Measurements from ENCODE around the gene PLEKHA7. TPM values are rescaled to one million over a fixed set of nuclear protein-coding genes. Genes with fewer than 3 reads are reported as not detected.

Gene PLEKHA7
- total and polyA plus RNA-seq, 2 of the 13 experiments (the other 11 are each of a cell fraction or from before 2014, with no cell fraction given) = 17.5 to 18.7 TPM

DNA sequence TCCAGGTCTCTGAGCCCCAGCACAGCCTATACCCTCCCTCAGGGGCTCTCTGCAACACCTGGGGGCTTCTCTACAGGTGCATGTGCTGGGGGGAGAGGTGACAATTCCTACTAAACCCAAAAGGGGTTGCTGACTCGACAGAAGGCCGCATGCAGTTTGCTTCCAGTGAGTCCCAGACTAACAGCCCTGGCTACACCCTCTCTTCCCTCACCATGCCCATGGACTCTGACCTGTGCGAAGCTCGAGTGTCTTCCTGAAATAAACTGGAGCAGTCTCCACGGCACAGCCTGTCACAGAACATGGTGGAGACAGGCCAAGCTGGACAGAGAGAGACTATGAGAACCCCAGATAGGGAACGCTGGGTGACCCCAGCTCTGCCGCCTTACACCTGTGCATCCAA lies 16.6 kb downstream of the PLEKHA7 start (continued):
- TF ChIP-seq, protein P1, sequence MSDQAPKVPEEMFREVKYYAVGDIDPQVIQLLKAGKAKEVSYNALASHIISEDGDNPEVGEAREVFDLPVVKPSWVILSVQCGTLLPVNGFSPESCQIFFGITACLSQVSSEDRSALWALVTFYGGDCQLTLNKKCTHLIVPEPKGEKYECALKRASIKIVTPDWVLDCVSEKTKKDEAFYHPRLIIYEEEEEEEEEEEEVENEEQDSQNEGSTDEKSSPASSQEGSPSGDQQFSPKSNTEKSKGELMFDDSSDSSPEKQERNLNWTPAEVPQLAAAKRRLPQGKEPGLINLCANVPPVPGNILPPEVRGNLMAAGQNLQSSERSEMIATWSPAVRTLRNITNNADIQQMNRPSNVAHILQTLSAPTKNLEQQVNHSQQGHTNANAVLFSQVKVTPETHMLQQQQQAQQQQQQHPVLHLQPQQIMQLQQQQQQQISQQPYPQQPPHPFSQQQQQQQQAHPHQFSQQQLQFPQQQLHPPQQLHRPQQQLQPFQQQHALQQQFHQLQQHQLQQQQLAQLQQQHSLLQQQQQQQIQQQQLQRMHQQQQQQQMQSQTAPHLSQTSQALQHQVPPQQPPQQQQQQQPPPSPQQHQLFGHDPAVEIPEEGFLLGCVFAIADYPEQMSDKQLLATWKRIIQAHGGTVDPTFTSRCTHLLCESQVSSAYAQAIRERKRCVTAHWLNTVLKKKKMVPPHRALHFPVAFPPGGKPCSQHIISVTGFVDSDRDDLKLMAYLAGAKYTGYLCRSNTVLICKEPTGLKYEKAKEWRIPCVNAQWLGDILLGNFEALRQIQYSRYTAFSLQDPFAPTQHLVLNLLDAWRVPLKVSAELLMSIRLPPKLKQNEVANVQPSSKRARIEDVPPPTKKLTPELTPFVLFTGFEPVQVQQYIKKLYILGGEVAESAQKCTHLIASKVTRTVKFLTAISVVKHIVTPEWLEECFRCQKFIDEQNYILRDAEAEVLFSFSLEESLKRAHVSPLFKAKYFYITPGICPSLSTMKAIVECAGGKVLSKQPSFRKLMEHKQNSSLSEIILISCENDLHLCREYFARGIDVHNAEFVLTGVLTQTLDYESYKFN (CRISPR knock-in tag; conservative IDR thresholded peaks at IDR 0.05) = no peak
- TF ChIP-seq PAX8 (CRISPR knock-in tag; IDR thresholded peaks at IDR 0.05; ENCODE audit: borderline replicate concordance) (no peak), ARNT2 (CRISPR knock-in tag; IDR thresholded peaks at IDR 0.05; ENCODE audit: low read depth) (0 out of 2 replicates have a peak, but pooled peaks have one; percentile 27), SALL1 (CRISPR knock-in tag; IDR thresholded peaks at IDR 0.05) (peak; percentile 35; the same call in 1 of the 2 replicates), TEAD3 (CRISPR knock-in tag; optimal IDR thresholded peaks at IDR 0.05; ENCODE audit: borderline replicate concordance) (no peak), ZMYM4 (CRISPR knock-in tag; IDR thresholded peaks at IDR 0.05) (peak; percentile 25; the same call in 1 of the 2 replicates), HNRNPL (IDR thresholded peaks at IDR 0.05; ENCODE audit: low read depth, low read length) (no peak), EED (CRISPR knock-in tag; IDR thresholded peaks at IDR 0.05) (no peak), ZNF180 (CRISPR knock-in tag; IDR thresholded peaks at IDR 0.05; ENCODE audit: borderline replicate concordance, low read depth) (no peak), NFYB (CRISPR knock-in tag; IDR thresholded peaks at IDR 0.05) (no peak), MAFK (conservative IDR thresholded peaks at IDR 0.05 in 1 of 2, IDR thresholded peaks at IDR 0.05 in 1 of 2; ENCODE audit: low read length in 2 of 2) (peak; percentile 63 to 74), KLF15 (CRISPR knock-in tag; IDR thresholded peaks at IDR 0.05; ENCODE audit: borderline replicate concordance) (no peak), ZNF543 (CRISPR knock-in tag; IDR thresholded peaks at IDR 0.05) (no peak), KDM1A (CRISPR knock-in tag; IDR thresholded peaks at IDR 0.05) (no peak), ZNF879 (CRISPR knock-in tag; IDR thresholded peaks at IDR 0.05) (no peak), ZNF724P (CRISPR knock-in tag; IDR thresholded peaks at IDR 0.05; ENCODE audit: borderline replicate concordance) (no peak), XRCC5 (optimal IDR thresholded peaks at IDR 0.05; ENCODE audit: low read length) (peak; percentile 6), ATM (IDR thresholded peaks at IDR 0.05; ENCODE audit: borderline replicate concordance) (no peak)
- TF ChIP-seq, protein P2, sequence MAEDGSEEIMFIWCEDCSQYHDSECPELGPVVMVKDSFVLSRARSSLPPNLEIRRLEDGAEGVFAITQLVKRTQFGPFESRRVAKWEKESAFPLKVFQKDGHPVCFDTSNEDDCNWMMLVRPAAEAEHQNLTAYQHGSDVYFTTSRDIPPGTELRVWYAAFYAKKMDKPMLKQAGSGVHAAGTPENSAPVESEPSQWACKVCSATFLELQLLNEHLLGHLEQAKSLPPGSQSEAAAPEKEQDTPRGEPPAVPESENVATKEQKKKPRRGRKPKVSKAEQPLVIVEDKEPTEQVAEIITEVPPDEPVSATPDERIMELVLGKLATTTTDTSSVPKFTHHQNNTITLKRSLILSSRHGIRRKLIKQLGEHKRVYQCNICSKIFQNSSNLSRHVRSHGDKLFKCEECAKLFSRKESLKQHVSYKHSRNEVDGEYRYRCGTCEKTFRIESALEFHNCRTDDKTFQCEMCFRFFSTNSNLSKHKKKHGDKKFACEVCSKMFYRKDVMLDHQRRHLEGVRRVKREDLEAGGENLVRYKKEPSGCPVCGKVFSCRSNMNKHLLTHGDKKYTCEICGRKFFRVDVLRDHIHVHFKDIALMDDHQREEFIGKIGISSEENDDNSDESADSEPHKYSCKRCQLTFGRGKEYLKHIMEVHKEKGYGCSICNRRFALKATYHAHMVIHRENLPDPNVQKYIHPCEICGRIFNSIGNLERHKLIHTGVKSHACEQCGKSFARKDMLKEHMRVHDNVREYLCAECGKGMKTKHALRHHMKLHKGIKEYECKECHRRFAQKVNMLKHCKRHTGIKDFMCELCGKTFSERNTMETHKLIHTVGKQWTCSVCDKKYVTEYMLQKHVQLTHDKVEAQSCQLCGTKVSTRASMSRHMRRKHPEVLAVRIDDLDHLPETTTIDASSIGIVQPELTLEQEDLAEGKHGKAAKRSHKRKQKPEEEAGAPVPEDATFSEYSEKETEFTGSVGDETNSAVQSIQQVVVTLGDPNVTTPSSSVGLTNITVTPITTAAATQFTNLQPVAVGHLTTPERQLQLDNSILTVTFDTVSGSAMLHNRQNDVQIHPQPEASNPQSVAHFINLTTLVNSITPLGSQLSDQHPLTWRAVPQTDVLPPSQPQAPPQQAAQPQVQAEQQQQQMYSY (CRISPR knock-in tag; IDR thresholded peaks at IDR 0.05) = no peak
- TF ChIP-seq, protein P3, sequence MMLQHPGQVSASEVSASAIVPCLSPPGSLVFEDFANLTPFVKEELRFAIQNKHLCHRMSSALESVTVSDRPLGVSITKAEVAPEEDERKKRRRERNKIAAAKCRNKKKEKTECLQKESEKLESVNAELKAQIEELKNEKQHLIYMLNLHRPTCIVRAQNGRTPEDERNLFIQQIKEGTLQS (CRISPR knock-in tag; IDR thresholded peaks at IDR 0.05) = no peak
